Eye (tissue), 1 donor: ENCODE data around the gene PI4KA.
"Not testable (repeated sequence)": the region's sequence is repeated elsewhere in the genome, so short reads cannot be mapped to it uniquely, and the experiment has no call there.

Experiments used
- DNase-seq: peaks from one replicate; pipeline ENCODE4 v3.0.0-alpha.2; 2015

PI4KA gene

GRCh38 chr22:20687356-20688172 is 171.0 kb downstream of the PI4KA start:
- DNase-seq = not testable (repeated sequence)

- DNase-seq = not testable (repeated sequence)
These were observed 172.8 kb downstream of the PI4KA start for GRCh38 chr22:20685764-20686163.

GRCh38 chr22:20678792-20679435 is 179.7 kb downstream of the PI4KA start:
- not testable (repeated sequence) for DNase-seq

GRCh38 chr22:20677684-20678242 is 180.8 kb downstream of the PI4KA start:
- no peak for DNase-seq

GRCh38 chr22:20675613-20676012 is 183.0 kb downstream of the PI4KA start:
- DNase-seq = not testable (repeated sequence)

- DNase-seq = no peak
These were observed 183.6 kb downstream of the PI4KA start for GRCh38 chr22:20674998-20675397.

- DNase-seq = no peak
These were observed 185.1 kb downstream of the PI4KA start for GRCh38 chr22:20673295-20674195.

GRCh38 chr22:20672732-20673131 is 185.9 kb downstream of the PI4KA start:
- no peak for DNase-seq

GRCh38 chr22:20672082-20672424 is 186.6 kb downstream of the PI4KA start:
- DNase-seq = no peak

- peak; percentile 5 for DNase-seq
These were observed 187.1 kb downstream of the PI4KA start for GRCh38 chr22:20671409-20672081.

- DNase-seq = peak; percentile 9
These were observed 188.0 kb downstream of the PI4KA start for GRCh38 chr22:20670457-20671261.

GRCh38 chr22:20669884-20670283 is 188.7 kb downstream of the PI4KA start:
- DNase-seq = not testable (repeated sequence)

GRCh38 chr22:20669471-20669870 is 189.1 kb downstream of the PI4KA start:
- DNase-seq = not testable (repeated sequence)

GRCh38 chr22:20668769-20669168 is 189.8 kb downstream of the PI4KA start:
- not testable (repeated sequence) for DNase-seq

- DNase-seq = not testable (repeated sequence)
These were observed 190.4 kb downstream of the PI4KA start for GRCh38 chr22:20668226-20668625.

- not testable (repeated sequence) for DNase-seq
These were observed 191.1 kb downstream of the PI4KA start for GRCh38 chr22:20667548-20667947.

GRCh38 chr22:20666560-20666959 is 192.1 kb downstream of the PI4KA start:
- DNase-seq = no peak

- no peak for DNase-seq
These were observed 194.0 kb downstream of the PI4KA start for GRCh38 chr22:20664594-20664959.

GRCh38 chr22:20663941-20664593 is 194.5 kb downstream of the PI4KA start:
- no peak for DNase-seq

GRCh38 chr22:20663137-20663828 is 195.3 kb downstream of the PI4KA start:
- no peak for DNase-seq
